HG03103 (cell line): ENCODE results near the gene KIF14.
"Not testable (repeated sequence)": the region's sequence is repeated elsewhere in the genome, so short reads cannot be mapped to it uniquely, and the experiment has no call there.

Experiments used
- ATAC-seq: cut with Tn5 transposase; IDR thresholded peaks from one replicate; pipeline ENCODE4 v1.9.1; 2021; ENCODE audit warnings: low read depth; ENCODE audit not compliant: unreplicated experiment

Gene KIF14

DNA sequence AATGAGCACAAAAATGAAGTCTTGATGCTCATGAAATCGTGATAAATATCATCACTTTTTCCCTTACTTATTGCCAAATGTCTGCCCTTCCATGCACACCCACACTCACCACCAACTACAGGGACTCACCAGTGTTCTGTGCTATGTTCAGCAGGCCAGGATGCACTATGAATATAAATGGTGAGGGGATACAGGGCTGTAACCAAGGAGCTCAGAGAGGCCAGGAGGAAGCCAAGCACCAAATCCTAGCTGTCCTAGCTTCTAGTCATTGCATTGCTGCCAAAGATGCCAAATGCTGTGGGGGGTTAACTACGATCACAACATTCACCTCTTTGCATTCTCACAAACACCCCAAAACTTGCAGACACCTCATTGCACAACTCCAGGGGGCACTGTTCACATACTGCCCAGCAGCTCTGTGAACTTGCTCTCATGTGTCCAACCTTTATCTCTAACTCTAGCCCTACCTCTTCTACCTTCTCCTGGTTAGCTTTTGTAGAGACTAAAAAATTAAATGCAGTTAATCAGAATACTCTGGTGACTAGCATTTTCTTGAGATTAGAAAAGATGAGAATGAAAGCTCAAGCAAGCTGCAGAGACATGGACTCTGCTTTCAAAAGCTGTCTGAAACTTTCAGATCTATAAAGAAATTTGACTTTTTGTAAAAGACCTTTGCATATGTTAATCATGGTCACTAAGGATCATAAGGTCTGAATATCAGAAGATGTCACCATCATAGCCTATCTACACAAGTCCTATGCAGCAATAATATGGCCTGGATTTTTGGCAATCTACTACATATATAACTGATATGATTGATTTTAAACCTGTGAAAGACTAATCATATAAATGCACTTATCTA lies 13.9 kb upstream of the KIF14 start:
- ATAC-seq: no peak

DNA sequence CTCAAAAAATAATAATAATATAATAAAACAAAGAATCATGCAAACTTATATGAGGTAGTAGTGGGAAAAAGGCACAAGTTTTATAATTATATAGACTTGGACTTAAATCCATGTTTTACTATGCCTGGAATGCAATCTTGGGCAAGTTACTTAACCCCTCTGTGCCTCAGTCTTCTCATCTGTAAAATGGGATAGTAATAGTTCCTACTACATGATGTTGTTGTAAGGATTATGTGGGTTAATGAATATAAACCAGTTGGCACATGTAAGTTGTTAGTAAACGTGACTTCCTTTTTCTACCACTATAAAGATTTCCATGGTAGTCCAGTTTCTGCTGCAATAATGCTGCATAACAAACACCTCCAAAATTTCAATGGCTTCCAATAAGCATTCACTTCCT lies 10.8 kb upstream of the KIF14 start:
- ATAC-seq: no peak

DNA sequence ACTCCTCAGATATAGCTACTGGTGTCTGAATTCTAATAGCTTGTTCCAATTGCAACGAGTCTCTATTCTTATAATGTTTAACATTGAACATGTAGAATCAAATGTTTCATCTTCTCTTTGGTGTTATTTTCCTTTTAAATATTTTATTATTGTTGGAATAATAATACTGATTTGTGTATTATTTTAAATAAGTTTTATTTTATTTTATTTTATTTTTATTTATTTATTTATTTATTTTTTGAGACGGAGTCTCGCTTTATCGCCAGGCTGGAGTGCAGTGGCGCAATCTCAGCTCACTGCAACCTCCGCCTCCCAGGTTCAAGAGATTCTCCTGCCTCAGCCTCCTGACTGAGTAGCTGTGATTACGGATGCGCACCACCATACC lies 10.0 kb upstream of the KIF14 start:
- ATAC-seq: not testable (repeated sequence)

DNA sequence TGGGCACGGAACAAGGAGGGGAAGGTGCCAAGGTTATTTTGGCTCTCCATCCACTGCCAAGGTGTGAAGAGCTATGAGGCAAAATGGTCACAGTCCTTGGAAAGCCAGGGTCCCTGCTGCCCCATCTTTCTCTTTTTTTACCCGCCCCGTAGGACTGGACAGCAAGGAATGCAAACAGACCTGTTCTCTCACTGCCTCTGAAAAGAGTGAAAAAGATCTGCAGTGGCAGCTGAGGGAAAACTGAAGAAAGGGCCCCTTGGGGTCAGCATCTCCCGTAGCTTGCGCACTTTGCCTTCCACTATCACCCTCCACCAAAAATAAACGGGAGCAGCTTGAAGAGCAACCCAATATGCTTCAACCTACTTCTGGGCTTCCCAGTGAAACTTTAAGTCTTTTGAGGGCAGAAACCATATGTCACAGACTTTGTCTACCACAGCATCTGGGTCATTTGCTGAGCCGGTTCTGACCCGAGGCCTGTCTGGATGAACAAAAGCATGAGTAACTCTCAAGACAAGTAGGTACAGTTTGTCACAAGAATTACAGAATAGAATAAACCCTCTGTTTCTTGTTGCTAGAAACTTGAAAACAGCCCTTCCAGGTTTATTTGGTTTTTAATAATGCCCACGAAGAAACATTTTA lies 9.4 kb upstream of the KIF14 start:
- no peak for ATAC-seq

DNA sequence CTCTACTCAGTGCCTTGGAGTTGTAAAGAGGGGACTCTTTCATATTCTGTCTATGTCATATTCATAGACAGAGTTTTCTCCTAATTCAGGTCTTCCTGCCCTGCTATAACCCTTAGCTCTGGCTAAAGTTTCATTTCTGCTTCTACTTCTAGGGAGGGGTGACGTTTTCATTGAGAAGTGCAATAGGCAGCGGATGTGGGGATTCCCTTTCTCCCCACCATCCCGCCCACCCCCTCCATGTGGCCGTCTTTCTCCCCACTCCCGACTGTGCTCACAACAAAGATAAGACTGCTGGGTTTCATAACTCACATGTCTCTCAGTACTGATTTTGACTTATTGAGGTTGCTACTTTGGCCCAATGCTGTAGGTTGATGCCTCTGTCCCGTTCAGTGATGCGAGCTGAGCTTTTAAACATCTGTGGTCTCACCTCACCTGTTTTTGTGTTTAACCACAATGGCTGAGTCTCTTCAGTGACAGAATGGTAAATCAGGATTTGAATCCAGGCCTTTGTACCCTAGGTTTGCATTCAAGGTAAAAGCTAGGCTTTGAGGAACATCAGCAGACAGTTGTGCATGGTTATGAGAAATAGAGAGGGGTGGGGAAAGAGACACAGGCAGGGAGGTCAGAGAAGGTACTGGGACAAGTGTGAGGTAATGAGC lies 7.8 kb upstream of the KIF14 start:
- peak; percentile 59 for ATAC-seq

DNA sequence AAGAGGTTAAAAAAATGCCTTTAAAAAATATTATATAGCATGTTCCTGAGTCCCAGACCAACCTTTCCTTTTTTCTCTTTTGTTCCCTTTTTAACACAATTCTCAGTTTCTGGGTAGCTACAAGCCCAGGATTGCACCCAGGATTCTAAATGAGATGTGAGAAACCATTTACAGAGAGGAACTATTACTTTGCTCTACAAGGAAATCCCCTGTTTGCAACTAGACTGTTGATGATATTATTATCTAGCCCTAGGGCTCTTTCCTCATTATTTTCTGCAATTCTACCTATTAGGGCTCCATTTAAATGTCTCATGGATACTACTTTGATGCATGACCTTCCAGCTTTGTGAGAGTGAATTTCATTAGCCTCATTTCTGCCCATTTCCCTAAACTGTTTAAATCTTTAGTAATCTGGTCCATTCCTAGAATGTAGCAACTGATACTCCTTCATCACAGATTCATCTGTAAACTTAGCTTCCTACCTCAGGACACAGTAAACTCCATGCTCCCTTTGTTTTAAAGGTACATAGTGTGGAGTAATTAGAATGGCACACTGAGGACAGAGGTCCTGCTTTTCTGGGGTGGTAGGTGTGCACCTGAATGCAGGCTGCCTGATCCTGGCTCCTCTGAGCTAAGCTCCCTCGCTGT lies 7.1 kb upstream of the KIF14 start:
- ATAC-seq: no peak

DNA sequence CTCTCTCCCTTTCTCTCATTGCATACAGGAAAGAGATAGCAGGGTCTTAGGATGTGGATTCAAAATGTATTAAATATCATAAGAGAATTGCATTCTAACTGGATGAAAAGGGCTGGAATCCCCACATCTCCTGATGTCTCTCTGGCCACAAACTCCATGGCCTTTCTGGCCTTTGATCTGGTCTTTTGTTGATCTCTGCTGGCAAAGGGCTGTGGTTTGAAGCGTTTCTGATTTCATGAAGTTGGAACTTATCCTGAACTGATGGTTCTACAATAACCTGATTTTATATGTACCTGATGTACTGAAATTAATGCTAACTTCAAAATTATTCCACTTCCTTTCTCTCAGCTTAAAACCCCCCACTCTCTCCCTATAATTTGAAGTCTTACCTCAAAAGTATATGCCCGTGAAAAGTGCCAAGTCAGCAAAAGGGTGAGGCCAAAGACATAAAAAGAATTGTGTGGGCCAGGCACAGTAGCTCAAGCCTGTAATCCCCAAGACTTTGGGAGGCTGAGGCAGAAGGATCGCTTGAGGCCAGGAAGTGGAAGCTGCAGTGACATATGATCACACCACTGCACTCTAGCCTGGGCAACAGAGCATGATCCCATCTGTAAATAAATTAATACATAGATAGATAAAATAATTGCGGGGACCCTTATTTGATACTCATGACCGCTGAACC lies 6.4 kb upstream of the KIF14 start:
- no peak for ATAC-seq

DNA sequence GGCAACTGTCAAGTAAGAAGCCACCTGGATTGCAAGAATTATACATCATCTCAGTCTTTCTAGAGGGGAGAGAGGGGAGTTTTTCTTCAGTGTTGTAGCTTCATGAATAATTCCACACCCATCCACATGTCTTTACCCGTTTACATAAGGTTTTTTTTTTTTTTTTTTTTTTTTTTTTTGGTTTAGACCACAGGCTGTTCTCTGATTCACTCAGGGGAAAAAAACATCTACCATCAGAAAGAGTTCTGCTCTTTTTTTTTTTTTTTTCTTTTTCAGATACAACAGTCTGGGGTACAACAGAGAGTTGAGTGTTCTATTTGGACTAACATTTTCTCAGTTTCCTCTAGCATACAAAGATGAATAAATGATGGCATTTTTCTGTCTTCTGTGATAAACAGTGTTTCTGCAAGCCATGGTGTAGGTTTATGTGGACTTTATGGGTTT lies 4.9 kb upstream of the KIF14 start:
- ATAC-seq: no peak

DNA sequence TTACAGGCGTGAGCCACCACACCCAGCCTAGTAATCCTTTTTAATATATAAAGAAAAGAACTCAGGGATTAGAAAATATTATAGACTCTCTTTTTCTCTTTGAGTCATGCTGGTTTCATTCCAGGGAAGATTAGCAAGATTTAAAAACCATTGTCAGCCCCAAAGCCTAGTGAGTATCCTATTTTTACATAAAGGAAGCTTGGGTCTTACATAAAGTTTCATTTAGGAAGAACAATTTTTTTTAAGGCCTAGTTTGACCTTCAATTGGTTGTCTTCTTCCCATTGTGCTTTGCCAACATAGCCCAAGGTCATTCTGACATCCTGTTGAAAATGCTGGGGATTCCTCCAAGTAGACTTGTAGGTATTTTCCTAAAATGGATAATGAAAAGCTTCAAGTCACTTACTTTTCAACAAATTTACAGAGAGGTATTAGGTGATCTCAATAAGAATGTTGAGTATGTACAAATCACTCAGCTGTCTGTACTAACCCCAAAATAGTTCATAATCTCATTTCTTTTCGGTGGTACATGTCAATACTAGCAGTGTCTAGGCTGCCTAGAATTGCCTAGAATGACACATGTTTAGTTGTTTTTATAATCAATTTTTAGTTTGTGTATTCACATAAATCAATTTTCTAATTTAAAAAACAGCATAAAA lies 4.3 kb upstream of the KIF14 start:
- ATAC-seq: no peak

DNA sequence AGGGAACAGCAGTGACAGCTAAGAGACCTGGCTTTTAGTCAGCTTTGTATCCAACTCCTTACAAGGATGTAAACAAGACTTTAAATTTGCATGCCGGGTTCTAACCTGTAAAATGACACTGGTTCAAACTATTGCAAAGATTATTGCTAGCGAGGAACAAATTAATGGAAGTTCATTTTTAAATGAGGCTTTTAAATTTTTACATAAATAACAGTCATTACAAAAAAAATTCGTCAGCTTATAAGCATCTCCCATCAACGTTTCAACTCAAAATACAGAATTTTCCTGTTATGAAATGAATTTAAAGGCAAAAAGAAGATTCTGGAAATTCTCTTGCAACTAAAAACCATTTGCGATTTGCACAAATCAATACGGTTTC lies 668 bp downstream of the KIF14 start:
- no peak for ATAC-seq

DNA sequence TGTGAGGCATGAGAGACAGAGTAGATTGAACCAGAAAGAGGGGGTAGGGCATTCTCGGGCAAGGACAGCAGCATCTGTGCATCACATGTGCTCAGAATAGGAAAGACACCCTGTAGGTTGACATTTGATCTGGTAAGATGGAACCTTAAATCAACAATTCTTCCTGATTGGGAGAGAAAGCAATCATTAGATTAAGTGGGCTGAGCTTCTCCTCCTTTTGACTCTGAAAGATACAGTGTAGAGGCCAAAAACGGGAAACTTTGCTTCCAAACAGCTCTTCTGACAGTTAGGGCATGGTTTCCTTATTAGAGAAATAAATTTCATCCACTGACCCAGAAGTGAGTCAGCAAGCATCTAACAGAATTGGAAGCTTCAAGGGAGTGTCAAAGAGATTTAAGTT lies 9.7 kb downstream of the KIF14 start:
- ATAC-seq: no peak

DNA sequence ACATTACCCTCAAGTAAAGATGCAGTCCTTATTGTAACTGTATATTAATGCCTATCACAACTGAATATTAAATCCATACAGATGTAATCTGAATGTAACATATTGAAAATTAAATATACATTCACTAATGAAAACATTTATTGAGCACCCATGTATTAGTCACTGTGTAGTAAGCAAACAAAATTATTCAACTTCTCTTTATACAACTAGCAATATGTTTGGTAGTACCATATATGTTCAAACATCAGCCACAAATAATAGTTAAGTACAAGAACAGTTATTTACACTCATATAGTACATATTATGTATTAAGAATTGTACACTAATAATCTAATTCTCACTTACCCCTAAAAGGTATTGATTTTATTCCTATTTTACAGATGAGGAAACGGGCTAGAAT lies 17.9 kb downstream of the KIF14 start:
- ATAC-seq: no peak

DNA sequence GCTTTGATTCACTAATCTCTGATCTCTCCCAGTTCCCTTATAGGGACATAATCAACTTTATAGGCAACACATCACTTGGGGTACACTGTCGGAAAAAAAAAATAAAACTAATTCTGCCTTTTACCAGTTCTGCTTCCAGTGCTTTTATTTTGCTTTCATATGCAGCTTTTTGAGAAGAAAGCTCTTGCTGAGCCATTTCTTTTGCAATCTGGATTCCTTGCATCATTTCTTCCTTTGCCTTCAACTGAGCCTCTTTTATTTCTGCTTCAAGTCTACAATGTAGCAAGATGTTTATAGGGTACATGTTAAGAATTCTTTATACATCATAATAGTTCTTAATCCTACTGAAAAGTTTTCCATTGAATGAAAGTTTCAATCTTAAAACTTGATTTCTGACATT lies 30.6 kb downstream of the KIF14 start:
- no peak for ATAC-seq

DNA sequence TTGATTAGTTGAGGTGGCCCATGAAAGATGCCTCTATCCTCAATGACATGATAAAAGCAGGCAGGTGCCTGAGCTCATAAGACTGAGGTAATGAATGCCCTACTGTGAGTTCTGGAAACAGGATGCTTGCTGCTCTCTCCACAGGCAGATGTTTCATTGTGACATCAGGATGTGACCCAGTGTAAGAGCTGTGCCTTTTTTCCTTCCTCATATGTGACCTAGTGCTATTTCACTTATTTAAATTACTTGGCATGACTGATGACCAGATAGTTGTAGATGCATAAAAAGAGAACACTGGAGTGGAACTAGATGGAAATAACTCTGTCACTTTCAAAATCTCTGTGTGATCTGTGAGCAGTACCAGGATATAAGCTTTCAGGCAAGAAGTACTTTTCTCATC lies 31.9 kb downstream of the KIF14 start:
- no peak for ATAC-seq

DNA sequence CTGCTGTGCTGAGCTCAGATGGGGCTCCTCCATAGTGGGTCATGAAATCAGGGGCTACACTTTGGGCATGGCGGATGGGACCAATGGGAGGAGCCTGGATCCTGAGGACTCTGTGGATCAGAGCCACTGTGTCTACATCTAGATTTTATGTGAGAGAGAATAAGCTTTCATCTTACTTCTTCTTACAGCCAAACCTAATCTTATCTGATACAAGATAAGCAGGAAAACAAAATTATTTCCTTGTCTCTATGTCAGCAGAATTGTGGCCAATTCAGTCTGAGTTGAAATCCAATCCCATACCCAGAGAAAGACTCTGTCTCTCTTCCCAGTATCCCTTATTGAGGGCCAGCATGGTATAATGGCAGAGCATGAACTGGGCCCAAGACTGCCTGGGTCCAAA lies 56.2 kb downstream of the KIF14 start:
- no peak for ATAC-seq

DNA sequence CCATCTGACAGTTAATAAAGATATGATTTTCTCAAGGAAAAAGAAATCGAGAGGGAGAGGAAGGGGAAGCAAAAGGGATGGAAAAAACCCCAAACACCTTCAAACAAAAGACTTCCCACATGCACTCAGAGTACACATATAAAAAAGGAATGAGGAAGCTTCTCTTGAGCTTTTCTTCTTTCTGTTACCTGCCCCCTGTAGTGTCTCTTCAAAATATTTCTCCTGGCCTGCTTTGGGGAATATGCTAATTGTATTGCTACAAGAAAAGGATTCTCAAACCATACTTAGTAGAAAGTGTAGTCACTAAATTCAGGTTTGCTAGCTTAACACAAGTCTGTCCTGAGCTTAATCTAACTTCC lies 58.7 kb downstream of the KIF14 start:
- ATAC-seq: peak; percentile 20

DNA sequence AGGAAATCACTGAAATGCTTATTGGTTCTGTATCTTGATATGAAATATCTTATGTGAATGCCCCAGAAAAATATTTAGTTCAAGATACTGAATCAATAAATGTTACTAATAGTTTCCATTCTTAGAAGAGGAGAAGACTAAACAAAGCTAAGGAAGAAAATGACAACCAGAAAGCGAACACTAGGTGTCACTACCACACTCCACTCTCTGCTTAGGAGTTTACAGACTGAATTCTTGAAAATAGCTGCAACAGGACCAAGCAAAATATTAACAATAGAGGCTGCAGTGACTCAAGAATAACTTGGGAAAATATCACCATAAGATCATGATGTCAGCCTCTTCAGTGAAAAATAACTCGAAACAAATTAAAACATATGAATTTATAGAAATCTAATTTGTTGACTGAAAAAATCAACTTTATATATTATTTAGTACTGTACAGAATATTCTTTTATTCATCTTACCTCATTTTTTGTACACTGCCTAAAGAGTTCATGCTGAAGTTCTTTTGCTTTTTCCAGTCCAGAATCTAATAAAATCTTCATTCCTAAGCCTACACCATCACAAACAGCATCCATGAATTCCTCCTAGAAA lies 61.6 kb downstream of the KIF14 start:
- no peak for ATAC-seq

DNA sequence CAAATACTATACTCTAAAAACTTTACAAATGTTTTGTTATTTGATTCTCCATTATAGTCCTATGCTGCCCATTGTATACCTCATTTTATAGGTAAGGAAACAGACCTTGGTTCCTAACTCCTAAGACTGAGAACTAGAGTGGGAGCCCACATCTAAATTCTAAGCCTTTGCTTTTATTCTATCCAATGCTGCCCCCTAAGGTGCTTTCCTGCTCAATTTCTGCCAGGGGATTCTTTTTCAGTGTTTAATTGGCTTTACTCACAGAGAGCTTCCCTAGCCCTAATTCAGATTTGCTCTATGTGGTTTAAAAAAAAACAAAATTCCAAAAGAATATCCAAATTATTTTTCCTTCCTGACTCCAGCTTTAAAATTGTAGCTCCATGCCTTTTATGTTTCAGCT lies 64.5 kb downstream of the KIF14 start:
- ATAC-seq: no peak

DNA sequence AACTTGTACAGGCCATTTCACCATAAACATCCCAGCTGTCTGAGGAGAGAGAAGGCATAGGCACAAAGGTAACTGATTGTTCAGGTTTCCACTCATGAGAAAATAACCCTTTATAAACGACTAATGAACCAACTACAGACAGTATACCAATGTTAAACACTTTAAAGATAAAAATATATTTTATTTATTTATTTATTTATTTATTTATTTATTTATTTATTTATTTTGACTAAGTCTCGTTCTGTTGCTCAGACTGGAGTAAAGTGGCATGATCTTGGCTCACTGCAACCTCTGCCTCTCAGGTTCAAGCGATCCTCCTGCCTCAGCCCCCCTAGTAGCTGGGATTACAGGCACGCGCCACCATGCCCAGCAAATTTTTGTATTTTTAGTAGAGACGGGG lies 67.8 kb downstream of the KIF14 start:
- not testable (repeated sequence) for ATAC-seq

DNA sequence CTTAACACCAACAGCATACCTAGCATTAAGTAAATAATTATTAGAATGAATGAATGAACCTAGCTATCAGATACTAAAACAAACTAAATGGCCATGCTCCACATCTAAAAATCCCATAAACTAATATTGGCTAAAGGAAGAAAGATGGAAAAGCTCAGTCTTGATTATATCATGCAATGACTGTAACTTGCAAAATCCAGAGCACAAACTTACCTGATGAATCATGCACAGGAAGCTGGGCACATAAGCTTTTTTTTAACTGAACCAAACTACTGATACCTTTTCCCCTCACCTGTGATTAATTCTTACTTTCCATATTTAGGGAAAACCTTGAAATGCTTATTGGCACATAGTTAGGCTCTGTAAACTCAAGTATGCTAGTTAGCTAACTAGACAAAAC lies 70.2 kb downstream of the KIF14 start:
- no peak for ATAC-seq
